Testis (tissue), 2 donors: ENCODE results near the gene SLC6A18.

Experiments used
- POLR2A ChIP-seq: fragments of 450-650 bp; IDR thresholded peaks from one replicate; pipeline ENCODE4 v1.6.1; 2017; ENCODE audit warnings: antibody characterized with exemption, mild to moderate bottlenecking, moderate library complexity
- TF ChIP-seq, protein P1 (sequence below), 3 experiments: fragments of 450-650 bp in 2 of 3; fragments of 200-600 bp in 1 of 3; sonication (generic) in 1 of 3; IDR thresholded peaks; one replicate each; pipeline ENCODE4 v1.5.1; 2016 to 2019; ENCODE audit warnings: antibody characterized with exemption in 3 of 3, mild to moderate bottlenecking in 2 of 3, moderate library complexity in 1 of 3

DNA sequence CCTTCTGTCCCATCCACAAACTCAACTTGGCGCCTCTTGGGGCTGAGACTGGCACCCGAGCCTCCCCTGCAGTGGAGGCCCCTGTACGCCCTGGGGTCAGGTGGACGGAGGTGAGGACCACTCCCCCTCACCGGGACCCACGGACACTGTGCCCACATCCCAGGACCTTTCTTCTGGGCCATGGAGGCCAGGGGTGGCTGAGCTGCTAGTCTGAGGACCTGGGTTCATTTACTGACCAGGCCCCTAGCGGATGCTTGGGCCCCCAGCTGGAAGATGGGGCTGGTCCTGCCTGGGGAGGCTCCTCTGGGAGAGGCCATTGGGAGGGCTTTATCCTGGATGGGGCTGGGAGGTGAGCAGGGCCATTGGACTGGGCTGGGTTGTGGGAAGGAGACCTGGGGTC lies 40.7 kb upstream of the SLC6A18 start:
- TF ChIP-seq, protein P1, sequence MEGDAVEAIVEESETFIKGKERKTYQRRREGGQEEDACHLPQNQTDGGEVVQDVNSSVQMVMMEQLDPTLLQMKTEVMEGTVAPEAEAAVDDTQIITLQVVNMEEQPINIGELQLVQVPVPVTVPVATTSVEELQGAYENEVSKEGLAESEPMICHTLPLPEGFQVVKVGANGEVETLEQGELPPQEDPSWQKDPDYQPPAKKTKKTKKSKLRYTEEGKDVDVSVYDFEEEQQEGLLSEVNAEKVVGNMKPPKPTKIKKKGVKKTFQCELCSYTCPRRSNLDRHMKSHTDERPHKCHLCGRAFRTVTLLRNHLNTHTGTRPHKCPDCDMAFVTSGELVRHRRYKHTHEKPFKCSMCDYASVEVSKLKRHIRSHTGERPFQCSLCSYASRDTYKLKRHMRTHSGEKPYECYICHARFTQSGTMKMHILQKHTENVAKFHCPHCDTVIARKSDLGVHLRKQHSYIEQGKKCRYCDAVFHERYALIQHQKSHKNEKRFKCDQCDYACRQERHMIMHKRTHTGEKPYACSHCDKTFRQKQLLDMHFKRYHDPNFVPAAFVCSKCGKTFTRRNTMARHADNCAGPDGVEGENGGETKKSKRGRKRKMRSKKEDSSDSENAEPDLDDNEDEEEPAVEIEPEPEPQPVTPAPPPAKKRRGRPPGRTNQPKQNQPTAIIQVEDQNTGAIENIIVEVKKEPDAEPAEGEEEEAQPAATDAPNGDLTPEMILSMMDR (IDR thresholded peaks at IDR 0.05): no peak
- TF ChIP-seq POLR2A: no peak
